Measurements from ENCODE around the gene RAB34. TPM values are rescaled to one million over a fixed set of nuclear protein-coding genes. Genes with fewer than 3 reads are reported as not detected.
"Not testable (repeated sequence)": the region's sequence is repeated elsewhere in the genome, so short reads cannot be mapped to it uniquely, and the experiment has no call there.

Gene RAB34
- total RNA-seq, 1 donor from 2014 or later: 153 TPM

DNA sequence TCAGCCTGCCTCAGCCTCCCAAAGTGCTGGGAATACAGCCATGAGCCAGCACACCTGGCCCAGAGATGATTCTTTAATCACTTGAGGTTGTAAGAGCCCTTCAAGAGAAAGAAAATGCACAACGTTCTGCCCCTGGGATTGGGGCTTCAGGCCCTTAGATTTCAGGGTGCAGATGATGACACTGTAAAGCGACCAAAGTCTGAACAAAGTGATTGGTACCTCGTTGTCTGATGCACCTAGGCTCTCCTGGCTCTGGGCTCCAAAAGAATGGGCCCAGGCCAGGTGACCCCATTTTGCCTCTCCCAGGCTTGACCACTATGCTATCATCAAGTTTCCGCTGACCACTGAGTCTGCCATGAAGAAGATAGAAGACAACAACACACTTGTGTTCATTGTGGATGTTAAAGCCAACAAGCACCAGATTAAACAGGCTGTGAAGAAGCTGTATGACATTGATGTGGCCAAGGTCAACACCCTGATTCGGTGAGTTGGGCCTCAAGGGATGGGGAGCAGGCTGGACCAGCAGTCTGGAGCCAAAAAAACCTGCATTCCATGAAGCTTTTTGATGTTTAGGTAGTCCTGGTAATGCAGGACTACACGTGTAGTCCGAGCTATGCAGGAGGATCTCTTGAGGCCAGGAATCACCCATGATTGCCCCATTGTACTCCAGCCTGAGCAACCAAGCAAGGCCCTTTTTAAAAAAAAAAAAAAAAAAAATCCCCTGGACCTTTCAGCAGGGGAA is 4.9 kb upstream of the RAB34 start:
- Mint-ChIP-seq H3K4me3 (ENCODE audit: unreplicated experiment) (no peak overlapping the region), H3K27ac (ENCODE audit: unreplicated experiment) (peak overlapping the region; percentile 50), H3K4me1 (ENCODE audit: unreplicated experiment) (peaks cover 60% of the 10 kb centered on the region), H3K36me3 (ENCODE audit: unreplicated experiment) (peaks cover 21% of the 10 kb centered on the region), H3K27me3 (ENCODE audit: unreplicated experiment) (no peaks in the 10 kb centered on the region), H3K9me3 (ENCODE audit: unreplicated experiment) (no peaks in the 10 kb centered on the region)
- TF ChIP-seq, protein P1, sequence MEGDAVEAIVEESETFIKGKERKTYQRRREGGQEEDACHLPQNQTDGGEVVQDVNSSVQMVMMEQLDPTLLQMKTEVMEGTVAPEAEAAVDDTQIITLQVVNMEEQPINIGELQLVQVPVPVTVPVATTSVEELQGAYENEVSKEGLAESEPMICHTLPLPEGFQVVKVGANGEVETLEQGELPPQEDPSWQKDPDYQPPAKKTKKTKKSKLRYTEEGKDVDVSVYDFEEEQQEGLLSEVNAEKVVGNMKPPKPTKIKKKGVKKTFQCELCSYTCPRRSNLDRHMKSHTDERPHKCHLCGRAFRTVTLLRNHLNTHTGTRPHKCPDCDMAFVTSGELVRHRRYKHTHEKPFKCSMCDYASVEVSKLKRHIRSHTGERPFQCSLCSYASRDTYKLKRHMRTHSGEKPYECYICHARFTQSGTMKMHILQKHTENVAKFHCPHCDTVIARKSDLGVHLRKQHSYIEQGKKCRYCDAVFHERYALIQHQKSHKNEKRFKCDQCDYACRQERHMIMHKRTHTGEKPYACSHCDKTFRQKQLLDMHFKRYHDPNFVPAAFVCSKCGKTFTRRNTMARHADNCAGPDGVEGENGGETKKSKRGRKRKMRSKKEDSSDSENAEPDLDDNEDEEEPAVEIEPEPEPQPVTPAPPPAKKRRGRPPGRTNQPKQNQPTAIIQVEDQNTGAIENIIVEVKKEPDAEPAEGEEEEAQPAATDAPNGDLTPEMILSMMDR (IDR thresholded peaks at IDR 0.05): no peak
- DNase-seq (ENCODE audit: extremely low spot score, unreplicated experiment): no peak

DNA sequence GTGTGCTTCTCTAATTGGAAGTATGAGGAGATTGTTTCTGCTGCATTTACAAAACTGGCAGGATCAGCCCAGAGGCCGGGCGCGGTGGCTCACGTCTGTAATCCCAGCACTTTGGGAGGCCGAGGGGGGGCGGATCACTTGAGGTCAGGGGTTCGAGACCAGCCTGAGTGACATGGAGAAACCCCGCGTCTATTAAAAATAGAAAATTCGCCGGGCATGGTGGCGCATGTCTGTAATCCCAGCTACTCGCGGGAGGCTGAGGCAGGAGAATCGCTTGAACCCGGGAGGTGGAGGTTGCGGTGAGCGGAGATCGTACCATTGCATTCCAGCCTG is 3.3 kb upstream of the RAB34 start:
- Mint-ChIP-seq H3K36me3 (ENCODE audit: unreplicated experiment) (peaks cover 21% of the 10 kb centered on the region), H3K4me3 (ENCODE audit: unreplicated experiment) (peak overlapping the region; percentile 91), H3K27ac (ENCODE audit: unreplicated experiment) (peak overlapping the region; percentile 97), H3K4me1 (ENCODE audit: unreplicated experiment) (peaks cover 57% of the 10 kb centered on the region)
- H3K9me3 Mint-ChIP-seq (ENCODE audit: unreplicated experiment); H3K27me3 Mint-ChIP-seq (ENCODE audit: unreplicated experiment); DNase-seq (ENCODE audit: extremely low spot score, unreplicated experiment): not testable (repeated sequence)

DNA sequence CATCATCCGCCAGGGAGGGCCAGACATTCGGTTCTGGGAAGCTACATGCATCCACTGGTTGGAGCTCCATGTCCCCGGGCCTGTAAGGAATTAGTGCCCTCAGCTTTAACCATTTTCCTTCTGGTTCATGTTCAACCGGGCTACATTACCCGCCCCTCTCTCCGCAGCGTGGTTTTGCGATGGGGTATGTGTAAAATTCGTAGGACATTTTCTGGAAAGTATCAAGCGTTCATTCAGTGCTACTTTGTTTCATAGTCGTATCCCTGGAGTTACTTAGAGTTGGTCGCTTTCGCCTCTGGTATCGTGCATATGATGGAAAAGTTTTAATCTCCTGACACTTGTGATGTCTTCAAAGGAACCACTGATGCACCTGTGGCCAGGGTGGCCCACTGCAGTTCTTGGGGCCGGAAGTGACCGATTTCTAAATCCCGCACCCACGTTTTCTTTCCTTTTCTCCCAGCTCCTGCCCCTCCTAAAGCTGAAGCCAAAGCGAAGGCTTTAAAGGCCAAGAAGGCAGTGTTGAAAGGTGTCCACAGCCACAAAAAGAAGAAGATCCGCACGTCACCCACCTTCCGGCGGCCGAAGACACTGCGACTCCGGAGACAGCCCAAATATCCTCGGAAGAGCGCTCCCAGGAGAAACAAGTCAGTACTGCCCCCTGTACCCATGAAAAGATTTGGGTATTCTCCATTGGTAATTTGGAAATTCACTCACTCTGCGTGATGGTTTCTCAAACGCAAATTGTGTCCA is 2.8 kb upstream of the RAB34 start:
- Mint-ChIP-seq H3K36me3 (ENCODE audit: unreplicated experiment) (peaks cover 23% of the 10 kb centered on the region), H3K4me1 (ENCODE audit: unreplicated experiment) (peaks cover 59% of the 10 kb centered on the region), H3K27me3 (ENCODE audit: unreplicated experiment) (no peaks in the 10 kb centered on the region), H3K9me3 (ENCODE audit: unreplicated experiment) (no peaks in the 10 kb centered on the region), H3K4me3 (ENCODE audit: unreplicated experiment) (peak overlapping the region; percentile 91), H3K27ac (ENCODE audit: unreplicated experiment) (peak overlapping the region; percentile 97)
- DNase-seq (ENCODE audit: extremely low spot score, unreplicated experiment): no peak
- TF ChIP-seq, protein P1 (IDR thresholded peaks at IDR 0.05): peak; percentile 21

GRCh38 chr17:28719021-28719433 is 1.4 kb upstream of the RAB34 start:
- TF ChIP-seq, protein P1 (IDR thresholded peaks at IDR 0.05): no peak
- H3K27ac Mint-ChIP-seq (ENCODE audit: unreplicated experiment): peak overlapping the region; percentile 97
- no peaks in the 10 kb centered on the region for H3K27me3 Mint-ChIP-seq (ENCODE audit: unreplicated experiment)
- H3K9me3 Mint-ChIP-seq (ENCODE audit: unreplicated experiment): no peaks in the 10 kb centered on the region
- peak overlapping the region; percentile 91 for H3K4me3 Mint-ChIP-seq (ENCODE audit: unreplicated experiment)
- no peak for DNase-seq (ENCODE audit: extremely low spot score, unreplicated experiment)
- peaks cover 29% of the 10 kb centered on the region for H3K36me3 Mint-ChIP-seq (ENCODE audit: unreplicated experiment)
- peaks cover 54% of the 10 kb centered on the region for H3K4me1 Mint-ChIP-seq (ENCODE audit: unreplicated experiment)

DNA sequence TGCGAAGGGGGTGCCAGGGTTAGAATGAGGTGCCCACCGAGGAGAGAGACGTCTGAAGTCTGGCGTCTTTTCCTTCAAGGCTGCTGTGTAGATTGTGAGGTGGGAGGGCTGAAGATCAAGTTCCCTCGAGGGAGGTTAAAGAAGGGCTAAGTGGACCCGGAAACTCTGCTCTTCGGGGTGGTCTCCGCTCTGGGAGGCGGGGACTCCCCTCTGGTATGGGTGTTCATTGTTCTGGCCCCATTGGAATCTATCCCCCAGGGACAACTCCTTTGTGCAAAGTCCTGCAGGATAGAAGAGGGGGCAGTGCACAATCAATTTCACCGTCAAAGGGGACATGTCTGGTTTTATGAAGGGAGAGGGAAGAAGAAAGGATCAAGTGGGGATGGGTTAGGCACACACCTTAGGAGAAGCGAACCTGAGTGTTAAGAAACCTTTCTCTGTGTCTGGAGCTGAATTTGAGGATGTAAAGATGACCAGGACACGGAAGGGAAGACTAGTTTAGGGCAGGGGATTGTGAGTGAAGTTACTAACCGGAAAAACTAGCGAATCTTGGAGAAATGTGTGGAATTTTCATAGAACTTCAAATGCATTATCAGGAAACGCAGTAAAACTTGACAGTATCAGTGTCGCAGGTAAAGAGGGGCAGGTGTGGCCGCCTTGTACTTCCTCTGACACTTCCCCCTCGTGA is 809 bp upstream of the RAB34 start:
- H3K4me3 Mint-ChIP-seq (ENCODE audit: unreplicated experiment): peak overlapping the region; percentile 81
- H3K27me3 Mint-ChIP-seq (ENCODE audit: unreplicated experiment): no peaks in the 10 kb centered on the region
- no peak for DNase-seq (ENCODE audit: extremely low spot score, unreplicated experiment)
- H3K4me1 Mint-ChIP-seq (ENCODE audit: unreplicated experiment): peaks cover 54% of the 10 kb centered on the region
- peaks cover 30% of the 10 kb centered on the region for H3K36me3 Mint-ChIP-seq (ENCODE audit: unreplicated experiment)
- H3K27ac Mint-ChIP-seq (ENCODE audit: unreplicated experiment): peak overlapping the region; percentile 97
- TF ChIP-seq, protein P1 (IDR thresholded peaks at IDR 0.05): no peak
- no peaks in the 10 kb centered on the region for H3K9me3 Mint-ChIP-seq (ENCODE audit: unreplicated experiment)

Data from osteocyte (in vitro differentiated cells).